H1 (cell line): ENCODE results near the gene MOV10L1. TPM values are rescaled to one million over a fixed set of nuclear protein-coding genes. Genes with fewer than 3 reads are reported as not detected.

Experiments used
- CTCF ChIA-PET: fragments of 300-600 bp; sonication (Branson Sonifier 250); formaldehyde crosslinking; loops from one replicate; lab custom pipeline; 2021; ENCODE audit not compliant: partially characterized antibody; lab: Charles Lee
- POLR2A ChIA-PET: fragments of 300-600 bp; sonication (Branson Sonifier 250); formaldehyde crosslinking; loops from one replicate; lab custom pipeline; 2021; ENCODE audit warnings: inconsistent platforms; ENCODE audit not compliant: partially characterized antibody; lab: Charles Lee
- DNase-seq, 2 experiments: peaks; one replicate each; pipeline versions ENCODE4 v3.0.0 to v3.0.0-alpha.2; 2010 to 2022; ENCODE audit warnings: low spot score in 2 of 2, low read depth in 1 of 2, mixed read lengths in 1 of 2
- FAIRE-seq: peaks from 2 replicates; lab custom pipeline; 2011; peaks lifted over from hg19 to GRCh38; lab: Jason Lieb, UNC
- H2AFZ ChIP-seq: 2 replicates; pipeline ENCODE4 v1.8.1; 2012; ENCODE audit warnings: low read length, inconsistent platforms
- H2AK5ac ChIP-seq: 2 replicates; pipeline ENCODE4 v1.6.1; 2013; ENCODE audit warnings: low read depth, low read length
- H2BK120ac ChIP-seq: replicated peaks from 2 replicates; pipeline ENCODE3; 2013; ENCODE audit warnings: low read depth, low read length, inconsistent platforms
- H2BK12ac ChIP-seq: 2 replicates; pipeline ENCODE4 v1.6.1; 2013; ENCODE audit warnings: low read depth, low read length
- H2BK15ac ChIP-seq: 2 replicates; pipeline ENCODE4 v1.6.1; 2013; ENCODE audit warnings: low read length
- H2BK20ac ChIP-seq: 2 replicates; pipeline ENCODE4 v1.6.1; 2013; ENCODE audit warnings: low read length
- H2BK5ac ChIP-seq: 2 replicates; pipeline ENCODE4 v1.6.1; 2013; ENCODE audit warnings: low read depth, low read length
- H3K14ac ChIP-seq: 2 replicates; pipeline ENCODE4 v1.6.1; 2013; ENCODE audit warnings: inconsistent platforms; ENCODE audit not compliant: insufficient read length
- H3K18ac ChIP-seq: 2 replicates; pipeline ENCODE4 v1.6.1; 2013; ENCODE audit warnings: low read length; ENCODE audit errors: extremely low read depth
- H3K23ac ChIP-seq: 2 replicates; pipeline ENCODE4 v1.6.1; 2013; ENCODE audit warnings: inconsistent platforms; ENCODE audit not compliant: insufficient read length
- H3K23me2 ChIP-seq: 2 replicates; pipeline ENCODE4 v1.6.1; 2013; ENCODE audit warnings: low read depth, low read length
- H3K27ac ChIP-seq: 2 replicates; pipeline ENCODE4 v1.6.1; 2011; ENCODE audit warnings: low read depth, low read length, inconsistent platforms
- H3K27me3 ChIP-seq, 4 experiments: replicated peaks in 1 of 4; 1 replicate in 1 of 4; 2 replicates in 3 of 4; pipeline versions ENCODE4 v1.6.1 to v1.8.1; 2011 to 2013; ENCODE audit warnings: low read length in 3 of 4, mild to moderate bottlenecking in 3 of 4, inconsistent platforms in 2 of 4, mixed read lengths in 2 of 4, moderate library complexity in 1 of 4; ENCODE audit not compliant: control insufficient read depth in 3 of 4, insufficient read depth in 3 of 4; ENCODE audit errors: extremely low read depth in 1 of 4
- H3K36me3 ChIP-seq, 4 experiments: 2 replicates each; pipeline versions ENCODE4 v1.6.1 to v1.8.1; 2011 to 2013; ENCODE audit warnings: mild to moderate bottlenecking in 4 of 4, low read length in 3 of 4, moderate library complexity in 2 of 4, control low read depth in 1 of 4, inconsistent platforms in 1 of 4; ENCODE audit not compliant: insufficient read depth in 4 of 4, control insufficient read depth in 2 of 4
- H3K4ac ChIP-seq: replicated peaks from 2 replicates; pipeline ENCODE3; 2013; ENCODE audit warnings: low read length, low read depth, mixed read lengths, inconsistent platforms; ENCODE audit not compliant: insufficient read length
- H3K4me1 ChIP-seq, 4 experiments: replicated peaks in 1 of 4; 1 replicate in 1 of 4; 2 replicates in 3 of 4; pipeline versions ENCODE4 v1.6.1 to v1.8.1; 2011 to 2013; ENCODE audit warnings: low read length in 3 of 4, inconsistent platforms in 2 of 4, mixed read lengths in 1 of 4; ENCODE audit not compliant: insufficient read depth in 4 of 4, control insufficient read depth in 3 of 4
- H3K4me2 ChIP-seq, 2 experiments: 2 replicates each; pipeline versions ENCODE4 v1.6.1 to v1.8.1; 2011 to 2013; ENCODE audit warnings: low read depth in 2 of 2, low read length in 2 of 2, control low read depth in 1 of 2, inconsistent platforms in 1 of 2, mild to moderate bottlenecking in 1 of 2; ENCODE audit not compliant: insufficient read depth in 1 of 2
- H3K4me3 ChIP-seq, 4 experiments: fragments of 200-600, 300-600 bp in 1 of 4; sonication (generic), shearing (Covaris generic), sonication (Bioruptor Twin) in 1 of 4; 2 replicates each; pipeline versions ENCODE4 v1.5.1 to v1.8.1; 2011 to 2016; ENCODE audit warnings: low read length in 4 of 4, low read depth in 3 of 4, control low read depth in 2 of 4, inconsistent platforms in 2 of 4, mild to moderate bottlenecking in 2 of 4, mixed read lengths in 1 of 4, moderate library complexity in 1 of 4; ENCODE audit not compliant: insufficient read depth in 2 of 4; ENCODE audit errors: extremely low read depth in 1 of 4
- H3K56ac ChIP-seq: replicated peaks from 2 replicates; pipeline ENCODE3; 2013; ENCODE audit warnings: low read depth, mild to moderate bottlenecking, mixed read lengths, low read length, inconsistent platforms; ENCODE audit not compliant: insufficient read length
- H3K79me1 ChIP-seq: 2 replicates; pipeline ENCODE4 v1.6.1; 2013; ENCODE audit warnings: low read depth, low read length, control low read depth
- H3K79me2 ChIP-seq, 2 experiments: 2 replicates each; pipeline versions ENCODE4 v1.6.1 to v1.8.1; 2012 to 2013; ENCODE audit warnings: low read length in 2 of 2, mild to moderate bottlenecking in 2 of 2, inconsistent platforms in 1 of 2; ENCODE audit not compliant: insufficient read depth in 2 of 2, control insufficient read depth in 1 of 2
- H3K9ac ChIP-seq, 4 experiments: replicated peaks in 1 of 4; 1 replicate in 1 of 4; 2 replicates in 3 of 4; pipeline versions ENCODE4 v1.6.1 to v1.8.1; 2011 to 2013; ENCODE audit warnings: low read depth in 3 of 4, low read length in 3 of 4, control low read depth in 2 of 4, mild to moderate bottlenecking in 2 of 4, moderate library complexity in 2 of 4, inconsistent platforms in 1 of 4; ENCODE audit errors: extremely low read depth in 1 of 4
- H3K9me3 ChIP-seq, 2 experiments: 2 replicates each; pipeline versions ENCODE4 v1.6.1 to v1.8.1; 2012 to 2013; ENCODE audit warnings: mild to moderate bottlenecking in 2 of 2, moderate library complexity in 2 of 2, control low read depth in 1 of 2, inconsistent platforms in 1 of 2, low read depth in 1 of 2, low read length in 1 of 2, mixed read lengths in 1 of 2; ENCODE audit not compliant: insufficient read depth in 2 of 2
- H4K20me1 ChIP-seq, 2 experiments: replicated peaks in 1 of 2; 2 replicates each; pipeline versions ENCODE3 to v1.8.1; 2011 to 2013; ENCODE audit warnings: inconsistent platforms in 2 of 2, low read length in 2 of 2, mild to moderate bottlenecking in 1 of 2; ENCODE audit not compliant: insufficient read depth in 2 of 2, control insufficient read depth in 1 of 2
- H4K5ac ChIP-seq: 2 replicates; pipeline ENCODE4 v1.6.1; 2013; ENCODE audit warnings: low read length, low read depth, mixed read lengths, inconsistent platforms; ENCODE audit not compliant: insufficient read length
- H4K8ac ChIP-seq: 2 replicates; pipeline ENCODE4 v1.8.0; 2013; ENCODE audit warnings: mild to moderate bottlenecking, moderate library complexity, low read length, inconsistent platforms; ENCODE audit not compliant: insufficient read depth; ENCODE audit errors: extremely low read depth
- H4K91ac ChIP-seq: replicated peaks from 2 replicates; pipeline ENCODE3; 2013; ENCODE audit warnings: low read length, mixed read lengths, inconsistent platforms; ENCODE audit not compliant: insufficient read length
- SP2 ChIP-seq: IDR thresholded peaks from 2 replicates; pipeline ENCODE4 v1.6.1; 2012; ENCODE audit warnings: mild to moderate bottlenecking, low read length, inconsistent platforms
- WGBS, 2 experiments: shearing (Covaris generic) in 1 of 2; methylation state at CpG; one replicate each; pipeline versions ENCODE4 v1.1.6 to v1.1.7; 2013 to 2015; ENCODE audit warnings: low lambda C conversion rate in 2 of 2, mixed read lengths in 2 of 2, inconsistent platforms in 1 of 2, low coverage in 1 of 2, missing lambda C conversion rate in 1 of 2; ENCODE audit not compliant: insufficient replicate concordance in 2 of 2, insufficient coverage in 1 of 2, insufficient read length in 1 of 2; ENCODE audit errors: extremely low coverage in 1 of 2, missing lambda C conversion rate in 1 of 2; 5-methylcytosine and 5-hydroxymethylcytosine counted together
- polyA plus RNA-seq, 7 experiments: library from polyadenylated mRNA; depleted of rRNA in 3 of 7; stranded (reverse) in 5 of 7; unstranded in 2 of 7; fragments of >200 nt in 5 of 7; fragments of 200-250 nt in 2 of 7; gene quantifications; 1 replicate in 5 of 7; 2 replicates in 1 of 7; 4 replicates in 1 of 7; pipeline versions ENCODE4 v1.2.1 to v1.2.3, GENCODE V29; 2011 to 2013; ENCODE audit warnings: missing spikeins in 2 of 7, mixed read lengths in 2 of 7
- total RNA-seq: library from RNA; stranded (reverse); fragmentation: NEBNext Ultra II Directional; extraction: Animal tissue kit (Norgen Biotek cat#: 25700); gene quantifications from 2 replicates; pipeline ENCODE4 v1.2.1, GENCODE V29; 2021

Gene MOV10L1
- total and polyA plus RNA-seq, 2 of the 8 experiments (the other 6 are each of a cell fraction or from before 2014, with no cell fraction given), result 0.32 TPM; not detected in 1

DNA sequence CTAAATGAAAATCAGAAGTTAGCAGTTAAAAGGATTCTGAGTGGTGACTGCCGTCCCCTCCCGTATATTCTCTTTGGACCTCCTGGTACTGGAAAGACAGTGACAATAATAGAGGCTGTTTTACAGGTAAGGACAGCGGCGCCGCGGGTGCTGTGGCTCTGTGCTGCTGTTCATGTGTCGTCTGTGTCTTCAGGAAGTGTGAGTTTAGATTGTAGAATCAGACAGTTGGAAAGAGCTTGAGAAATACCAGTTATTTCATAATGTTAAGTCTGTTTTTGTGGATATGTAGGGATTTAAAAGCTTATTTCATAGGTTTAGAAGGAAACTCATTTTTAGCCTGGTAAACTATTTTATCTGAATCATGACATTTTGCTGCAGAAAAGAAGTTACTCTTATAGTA lies 53.3 kb downstream of the MOV10L1 start:
- H3K4me3 ChIP-seq, result no peak overlapping the region
- no peak overlapping the region for H3K14ac ChIP-seq
- H3K27me3 ChIP-seq, result 0 out of 7 replicates have a peak, but pooled peaks cover 0 to 1% (median 0%) of the 10 kb centered on the region in 4 experiments
- H2BK15ac ChIP-seq, result no peak overlapping the region
- FAIRE-seq (no peak), DNase-seq (no peak)
- no peak overlapping the region for H3K9ac ChIP-seq
- H3K79me2 ChIP-seq, result no peaks in the 10 kb centered on the region
- H2BK20ac ChIP-seq, result no peak overlapping the region
- H3K36me3 ChIP-seq, result no peaks in the 10 kb centered on the region
- H3K4ac ChIP-seq, result no peak overlapping the region
- H4K91ac ChIP-seq, result no peak overlapping the region
- H3K79me1 ChIP-seq, result no peaks in the 10 kb centered on the region
- H4K5ac ChIP-seq, result no peak overlapping the region
- H4K20me1 ChIP-seq, result peaks cover 0 to 2% of the 10 kb centered on the region in 2 experiments
- no peak for TF ChIP-seq SP2
- no peak overlapping the region for H3K27ac ChIP-seq
- no peaks in the 10 kb centered on the region; a peak in 2 of 7 replicates for H3K4me1 ChIP-seq
- H2BK5ac ChIP-seq, result no peak overlapping the region
- WGBS, 2 experiments, result 89% methylated on average over 7 of the region's 7 CpGs; no CpG with 5 or more reads in 1 of the 2 experiments
- no peak overlapping the region for H2AK5ac ChIP-seq
- H2BK120ac ChIP-seq, result no peak overlapping the region
- no peak overlapping the region for H3K4me2 ChIP-seq
- H3K23ac ChIP-seq, result no peak overlapping the region
- ChIA-PET POLR2A (interaction anchor here (1.2 kb wide), 1 partner anchor 69 kb away, joined by 4 read pairs; no protein-coding TSS in a partner anchor), CTCF (interaction anchor here (0.6 to 3.0 kb wide), 22 partner anchors 7 to 334 kb away, joined by 3 to 11 read pairs (median 4); partner anchors contain the start of gene TRABD)
- no peak overlapping the region for H2AFZ ChIP-seq
- no peak overlapping the region for H4K8ac ChIP-seq
- no peak overlapping the region for H3K56ac ChIP-seq
- H2BK12ac ChIP-seq, result no peak overlapping the region
- no peak overlapping the region for H3K18ac ChIP-seq
- H3K9me3 ChIP-seq, result no peaks in the 10 kb centered on the region
- no peaks in the 10 kb centered on the region for H3K23me2 ChIP-seq
